WTC11 (cell line): ENCODE data around the gene CDKN3.

Experiments used
- ATF3 ChIP-seq: sonication (generic); formaldehyde crosslinking; conservative IDR thresholded peaks from 2 replicates; pipeline ENCODE4 v1.8.1; 2022; ENCODE audit warnings: mild to moderate bottlenecking, missing genetic modification reagents
- CTCF ChIP-seq: fragments of 200-600 bp; IDR thresholded peaks from 2 replicates; pipeline ENCODE4 v1.8.0; 2022; ENCODE audit warnings: antibody characterized with exemption
- ESRRA ChIP-seq: sonication (generic); formaldehyde crosslinking; IDR thresholded peaks from 2 replicates; pipeline ENCODE4 v1.8.1; 2022; ENCODE audit warnings: mild to moderate bottlenecking, missing genetic modification reagents, borderline replicate concordance
- JUN ChIP-seq: sonication (generic); formaldehyde crosslinking; IDR thresholded peaks from 2 replicates; pipeline ENCODE4 v1.8.0; 2023; ENCODE audit warnings: mild to moderate bottlenecking, missing genetic modification reagents
- NFATC4 ChIP-seq: fragments of 250-450 bp; sonication (Bioruptor Pico); IDR thresholded peaks from 2 replicates; pipeline ENCODE4 v1.9.0; 2021; ENCODE audit warnings: mild to moderate bottlenecking
- TP53 ChIP-seq: sonication (generic); formaldehyde crosslinking; IDR thresholded peaks from 2 replicates; pipeline ENCODE4 v1.8.1; 2023; ENCODE audit warnings: mild to moderate bottlenecking, missing genetic modification reagents
- ZNF512 ChIP-seq: sonication (generic); formaldehyde crosslinking; IDR thresholded peaks from 2 replicates; pipeline ENCODE4 v1.8.1; 2022; ENCODE audit warnings: missing genetic modification reagents, borderline replicate concordance
- TF ChIP-seq, protein P1 (sequence below): sonication (generic); formaldehyde crosslinking; IDR thresholded peaks from 2 replicates; pipeline ENCODE4 v1.8.1; 2023; ENCODE audit warnings: mild to moderate bottlenecking, missing genetic modification reagents
- TF ChIP-seq, protein P2 (sequence below): sonication (generic); formaldehyde crosslinking; IDR thresholded peaks from 2 replicates; pipeline ENCODE4 v1.8.0; 2023; ENCODE audit warnings: missing genetic modification reagents
- TF ChIP-seq, protein P3 (sequence below): sonication (generic); formaldehyde crosslinking; IDR thresholded peaks from 2 replicates; pipeline ENCODE4 v1.8.1; 2023; ENCODE audit warnings: mild to moderate bottlenecking, missing genetic modification reagents, moderate library complexity

GRCh38 chr14:54356172-54356571 is 40.6 kb upstream of the CDKN3 start:
- TF ChIP-seq ESRRA = no peak
- no peak for TF ChIP-seq ATF3
- no peak for TF ChIP-seq CTCF
- TF ChIP-seq, protein P1, sequence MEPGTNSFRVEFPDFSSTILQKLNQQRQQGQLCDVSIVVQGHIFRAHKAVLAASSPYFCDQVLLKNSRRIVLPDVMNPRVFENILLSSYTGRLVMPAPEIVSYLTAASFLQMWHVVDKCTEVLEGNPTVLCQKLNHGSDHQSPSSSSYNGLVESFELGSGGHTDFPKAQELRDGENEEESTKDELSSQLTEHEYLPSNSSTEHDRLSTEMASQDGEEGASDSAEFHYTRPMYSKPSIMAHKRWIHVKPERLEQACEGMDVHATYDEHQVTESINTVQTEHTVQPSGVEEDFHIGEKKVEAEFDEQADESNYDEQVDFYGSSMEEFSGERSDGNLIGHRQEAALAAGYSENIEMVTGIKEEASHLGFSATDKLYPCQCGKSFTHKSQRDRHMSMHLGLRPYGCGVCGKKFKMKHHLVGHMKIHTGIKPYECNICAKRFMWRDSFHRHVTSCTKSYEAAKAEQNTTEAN = no peak
- TF ChIP-seq NFATC4 = no peak
- TF ChIP-seq, protein P2, sequence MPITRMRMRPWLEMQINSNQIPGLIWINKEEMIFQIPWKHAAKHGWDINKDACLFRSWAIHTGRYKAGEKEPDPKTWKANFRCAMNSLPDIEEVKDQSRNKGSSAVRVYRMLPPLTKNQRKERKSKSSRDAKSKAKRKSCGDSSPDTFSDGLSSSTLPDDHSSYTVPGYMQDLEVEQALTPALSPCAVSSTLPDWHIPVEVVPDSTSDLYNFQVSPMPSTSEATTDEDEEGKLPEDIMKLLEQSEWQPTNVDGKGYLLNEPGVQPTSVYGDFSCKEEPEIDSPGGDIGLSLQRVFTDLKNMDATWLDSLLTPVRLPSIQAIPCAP (CRISPR knock-in tag) = no peak
- TF ChIP-seq ZNF512 (CRISPR knock-in tag) = no peak
- TF ChIP-seq JUN = no peak
- TF ChIP-seq TP53 = no peak
- TF ChIP-seq, protein P3, sequence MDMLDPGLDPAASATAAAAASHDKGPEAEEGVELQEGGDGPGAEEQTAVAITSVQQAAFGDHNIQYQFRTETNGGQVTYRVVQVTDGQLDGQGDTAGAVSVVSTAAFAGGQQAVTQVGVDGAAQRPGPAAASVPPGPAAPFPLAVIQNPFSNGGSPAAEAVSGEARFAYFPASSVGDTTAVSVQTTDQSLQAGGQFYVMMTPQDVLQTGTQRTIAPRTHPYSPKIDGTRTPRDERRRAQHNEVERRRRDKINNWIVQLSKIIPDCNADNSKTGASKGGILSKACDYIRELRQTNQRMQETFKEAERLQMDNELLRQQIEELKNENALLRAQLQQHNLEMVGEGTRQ (CRISPR knock-in tag) = no peak
